Type B pancreatic cell (in vitro differentiated cells): ENCODE data around the gene TMEM184B. TPM values are rescaled to one million over a fixed set of nuclear protein-coding genes. Genes with fewer than 3 reads are reported as not detected.

ENCODE experiments used
- DNase-seq: peaks from one replicate; pipeline ENCODE4 v3.0.0; 2021; ENCODE audit warnings: mixed read lengths; ENCODE audit not compliant: unreplicated experiment; ENCODE audit errors: extremely low spot score
- H3K27ac Mint-ChIP-seq: 2 replicates; pipeline ENCODE4 v1.8.0; 2021; ENCODE audit warnings: mild to moderate bottlenecking, mixed read lengths
- H3K27me3 Mint-ChIP-seq: 2 replicates; pipeline ENCODE4 v1.8.0; 2021; ENCODE audit warnings: mixed read lengths
- H3K36me3 Mint-ChIP-seq: 2 replicates; pipeline ENCODE4 v1.8.0; 2021; ENCODE audit warnings: mixed read lengths
- H3K4me1 Mint-ChIP-seq: one replicate; pipeline ENCODE4 v1.8.0; 2021; ENCODE audit warnings: mixed read lengths; ENCODE audit not compliant: unreplicated experiment
- H3K4me3 Mint-ChIP-seq: 2 replicates; pipeline ENCODE4 v1.8.0; 2021; ENCODE audit warnings: mild to moderate bottlenecking, mixed read lengths
- H3K9me3 Mint-ChIP-seq: 2 replicates; pipeline ENCODE4 v1.8.0; 2021; ENCODE audit warnings: mixed read lengths
- total RNA-seq: library from RNA; stranded (reverse); gene quantifications from 2 replicates; pipeline ENCODE4 v1.2.1, GENCODE V29; 2021; ENCODE audit warnings: low replicate concordance
- TF ChIP-seq, protein P1 (sequence below): fragments of 200-600 bp; sonication (generic); conservative IDR thresholded peaks from 2 replicates; pipeline ENCODE4 v1.5.0; 2021; ENCODE audit warnings: antibody characterized with exemption, mild to moderate bottlenecking

The TMEM184B gene
- total RNA-seq, 1 donor from 2014 or later, result 66.7 TPM

- Mint-ChIP-seq H3K27ac (no peak overlapping the region), H3K9me3 (no peaks in the 10 kb centered on the region), H3K4me3 (no peak overlapping the region), H3K27me3 (no peaks in the 10 kb centered on the region), H3K36me3 (no peaks in the 10 kb centered on the region), H3K4me1 (peaks cover 14% of the 10 kb centered on the region)
- DNase-seq, result no peak
- TF ChIP-seq, protein P1, sequence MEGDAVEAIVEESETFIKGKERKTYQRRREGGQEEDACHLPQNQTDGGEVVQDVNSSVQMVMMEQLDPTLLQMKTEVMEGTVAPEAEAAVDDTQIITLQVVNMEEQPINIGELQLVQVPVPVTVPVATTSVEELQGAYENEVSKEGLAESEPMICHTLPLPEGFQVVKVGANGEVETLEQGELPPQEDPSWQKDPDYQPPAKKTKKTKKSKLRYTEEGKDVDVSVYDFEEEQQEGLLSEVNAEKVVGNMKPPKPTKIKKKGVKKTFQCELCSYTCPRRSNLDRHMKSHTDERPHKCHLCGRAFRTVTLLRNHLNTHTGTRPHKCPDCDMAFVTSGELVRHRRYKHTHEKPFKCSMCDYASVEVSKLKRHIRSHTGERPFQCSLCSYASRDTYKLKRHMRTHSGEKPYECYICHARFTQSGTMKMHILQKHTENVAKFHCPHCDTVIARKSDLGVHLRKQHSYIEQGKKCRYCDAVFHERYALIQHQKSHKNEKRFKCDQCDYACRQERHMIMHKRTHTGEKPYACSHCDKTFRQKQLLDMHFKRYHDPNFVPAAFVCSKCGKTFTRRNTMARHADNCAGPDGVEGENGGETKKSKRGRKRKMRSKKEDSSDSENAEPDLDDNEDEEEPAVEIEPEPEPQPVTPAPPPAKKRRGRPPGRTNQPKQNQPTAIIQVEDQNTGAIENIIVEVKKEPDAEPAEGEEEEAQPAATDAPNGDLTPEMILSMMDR, result no peak
Observed at GRCh38 chr22:38282397-38282796, 9.6 kb upstream of the TMEM184B start.

GRCh38 chr22:38276166-38276565 is 3.4 kb upstream of the TMEM184B start:
- Mint-ChIP-seq H3K4me3 (peak overlapping the region; percentile 55), H3K27me3 (no peaks in the 10 kb centered on the region), H3K27ac (peak overlapping the region; percentile 75), H3K9me3 (no peaks in the 10 kb centered on the region), H3K36me3 (no peaks in the 10 kb centered on the region), H3K4me1 (peaks cover 23% of the 10 kb centered on the region)
- no peak for DNase-seq
- TF ChIP-seq, protein P1, result no peak

DNA sequence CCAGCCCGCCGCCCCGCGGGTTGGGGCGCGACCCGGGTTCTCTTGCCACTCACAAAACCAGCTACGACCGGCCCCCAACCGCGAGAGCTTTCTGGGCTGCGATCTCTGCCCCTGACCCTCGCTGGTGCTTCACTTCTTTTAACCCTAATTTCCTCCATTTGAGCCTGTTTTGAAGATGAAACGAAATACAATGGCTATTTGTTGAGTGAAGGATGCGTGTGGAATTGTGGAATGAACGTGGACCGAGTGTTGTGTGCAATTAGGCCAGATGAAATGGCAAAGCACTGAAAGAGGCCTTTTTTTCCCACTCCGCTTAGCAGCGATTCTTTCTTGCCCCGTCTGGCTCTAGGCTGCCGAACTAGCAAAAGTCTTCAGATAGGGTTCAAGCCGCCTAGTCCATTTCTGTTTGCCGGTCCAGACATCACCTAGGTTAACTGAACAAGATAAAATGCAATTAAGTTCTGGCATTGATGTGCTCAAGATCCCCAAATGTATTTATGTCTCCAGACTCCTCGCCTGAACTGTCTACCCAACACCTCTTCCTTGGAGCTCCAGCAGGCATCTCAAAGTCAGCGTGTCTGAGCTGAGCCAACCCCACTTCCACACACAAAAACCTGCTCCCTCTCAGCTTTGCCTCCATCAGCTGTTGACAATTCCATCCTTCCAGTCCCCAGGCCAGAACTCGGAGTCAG is 471 bp upstream of the TMEM184B start:
- no peaks in the 10 kb centered on the region for H3K36me3 Mint-ChIP-seq
- peak overlapping the region; percentile 97 for H3K4me3 Mint-ChIP-seq
- TF ChIP-seq, protein P1, result no peak
- H3K27me3 Mint-ChIP-seq, result no peaks in the 10 kb centered on the region
- DNase-seq, result no peak
- no peaks in the 10 kb centered on the region for H3K9me3 Mint-ChIP-seq
- H3K4me1 Mint-ChIP-seq, result peaks cover 46% of the 10 kb centered on the region
- peak overlapping the region; percentile 97 for H3K27ac Mint-ChIP-seq

DNA sequence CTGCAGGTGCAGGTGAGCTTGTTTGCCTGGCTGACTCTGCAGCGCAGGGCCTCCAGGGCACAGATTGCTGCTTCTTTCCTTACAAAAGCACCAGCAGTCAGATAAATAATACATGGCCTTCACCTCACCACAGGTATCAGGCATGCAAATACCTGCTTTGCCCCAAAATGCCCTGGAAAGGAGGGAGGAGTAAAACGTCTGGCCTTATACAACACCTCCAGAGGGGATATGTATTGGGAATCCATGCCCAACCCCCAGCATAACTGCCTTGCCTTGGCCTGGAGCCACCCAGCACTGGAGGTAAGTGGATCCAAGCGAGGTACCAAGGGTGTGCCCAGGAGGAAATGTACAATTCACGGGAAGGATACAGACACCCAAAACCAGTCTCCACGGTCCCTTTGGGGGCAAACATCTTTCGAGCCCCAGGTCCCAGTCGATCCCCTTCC is 860 bp downstream of the TMEM184B start:
- no peak for DNase-seq
- Mint-ChIP-seq H3K4me1 (peaks cover 43% of the 10 kb centered on the region), H3K27me3 (no peaks in the 10 kb centered on the region), H3K36me3 (no peaks in the 10 kb centered on the region), H3K27ac (peak overlapping the region; percentile 94), H3K9me3 (no peaks in the 10 kb centered on the region), H3K4me3 (peak overlapping the region; percentile 95)
- TF ChIP-seq, protein P1, result no peak

DNA sequence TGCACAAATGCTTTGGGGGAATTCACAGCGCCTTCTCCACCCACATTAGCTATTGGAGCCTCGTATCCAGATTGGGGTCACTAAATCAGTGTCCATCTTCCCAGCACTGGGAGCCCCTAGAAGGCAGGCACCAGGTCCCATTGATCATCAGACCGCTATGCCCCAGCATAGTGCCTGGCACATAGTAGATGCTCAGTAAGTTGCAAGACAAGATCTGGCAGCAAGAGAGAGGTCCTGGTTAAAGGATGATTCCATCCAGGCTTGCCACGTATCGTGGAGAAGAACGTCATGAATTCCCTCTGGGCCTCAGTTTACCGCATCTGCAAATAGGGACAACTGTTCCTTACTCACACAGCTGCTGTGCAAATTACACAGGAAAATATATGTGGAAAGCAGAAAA is 1.7 kb downstream of the TMEM184B start:
- H3K27ac Mint-ChIP-seq, result peak overlapping the region; percentile 30
- peaks cover 42% of the 10 kb centered on the region for H3K4me1 Mint-ChIP-seq
- TF ChIP-seq, protein P1, result no peak
- peak overlapping the region; percentile 95 for H3K4me3 Mint-ChIP-seq
- no peak for DNase-seq
- no peaks in the 10 kb centered on the region for H3K27me3 Mint-ChIP-seq
- H3K9me3 Mint-ChIP-seq, result no peaks in the 10 kb centered on the region
- no peaks in the 10 kb centered on the region for H3K36me3 Mint-ChIP-seq
